GM12872 (cell line): Measurements from ENCODE around the gene PSMB8.

ENCODE experiments used
- CTCF ChIP-seq: IDR thresholded peaks from 3 replicates; pipeline ENCODE4 v1.5.1; 2011; ENCODE audit warnings: low read depth, mild to moderate bottlenecking, low read length, moderate library complexity; ENCODE audit not compliant: insufficient read depth

PSMB8 gene

GRCh38 chr6:32815115-32815514, 28.7 kb downstream of the PSMB8 start:
- no peak for TF ChIP-seq CTCF

GRCh38 chr6:32814145-32814544, 29.7 kb downstream of the PSMB8 start:
- TF ChIP-seq CTCF: no peak

GRCh38 chr6:32809171-32809570, 34.7 kb downstream of the PSMB8 start:
- no peak for TF ChIP-seq CTCF

GRCh38 chr6:32807020-32807580, 36.7 kb downstream of the PSMB8 start:
- TF ChIP-seq CTCF: peak; percentile 35; the same call in 1 of the 3 replicates

GRCh38 chr6:32803416-32803815, 40.4 kb downstream of the PSMB8 start:
- no peak for TF ChIP-seq CTCF

- no peak for TF ChIP-seq CTCF
These were observed 44.1 kb downstream of the PSMB8 start for GRCh38 chr6:32799740-32800139.

- TF ChIP-seq CTCF: no peak
These were observed 44.7 kb downstream of the PSMB8 start for GRCh38 chr6:32799168-32799567.
